ENCODE results near the gene STX2. TPM values are rescaled to one million over a fixed set of nuclear protein-coding genes. Genes with fewer than 3 reads are reported as not detected.
"Not testable (repeated sequence)": the region's sequence is repeated elsewhere in the genome, so short reads cannot be mapped to it uniquely, and the experiment has no call there.

The STX2 gene
- total and polyA plus RNA-seq, 5 donors from 2014 or later: 10.7 to 29.5 (median 11.8) TPM

GRCh38 chr12:130792821-130793553, 46.1 kb downstream of the STX2 start:
- H3K9me3 ChIP-seq (ENCODE audit: control insufficient read depth in 2 of 2, low read length in 2 of 2): no peaks in the 10 kb centered on the region
- no peak overlapping the region for H3K4me3 ChIP-seq (ENCODE audit: low read depth, low read length)
- H3K27ac Mint-ChIP-seq: no peak overlapping the region
- no peak overlapping the region for H3K4me3 Mint-ChIP-seq
- H3K27ac ChIP-seq (ENCODE audit: insufficient read depth, low read length, poor library complexity, severe bottlenecking): no peak overlapping the region
- no peaks in the 10 kb centered on the region for H3K9me3 Mint-ChIP-seq
- peaks cover 0 to 15% (median 8%) of the 10 kb centered on the region in 4 donors for H3K4me1 Mint-ChIP-seq
- H3K36me3 Mint-ChIP-seq: peaks cover 54% of the 10 kb centered on the region
- no peaks in the 10 kb centered on the region for H3K27me3 Mint-ChIP-seq
- H3K27me3 ChIP-seq (ENCODE audit: control insufficient read depth, insufficient read depth, low read length): no peaks in the 10 kb centered on the region
- DNase-seq (no peak), ATAC-seq (ENCODE audit: low read depth in 2 of 2) (no peak)
- no peaks in the 10 kb centered on the region for H3K4me1 ChIP-seq (ENCODE audit: control insufficient read depth, insufficient read depth, low read length, poor library complexity, severe bottlenecking)
- peaks cover 48% of the 10 kb centered on the region for H3K36me3 ChIP-seq (ENCODE audit: control insufficient read depth, insufficient read depth, low read length)

DNA sequence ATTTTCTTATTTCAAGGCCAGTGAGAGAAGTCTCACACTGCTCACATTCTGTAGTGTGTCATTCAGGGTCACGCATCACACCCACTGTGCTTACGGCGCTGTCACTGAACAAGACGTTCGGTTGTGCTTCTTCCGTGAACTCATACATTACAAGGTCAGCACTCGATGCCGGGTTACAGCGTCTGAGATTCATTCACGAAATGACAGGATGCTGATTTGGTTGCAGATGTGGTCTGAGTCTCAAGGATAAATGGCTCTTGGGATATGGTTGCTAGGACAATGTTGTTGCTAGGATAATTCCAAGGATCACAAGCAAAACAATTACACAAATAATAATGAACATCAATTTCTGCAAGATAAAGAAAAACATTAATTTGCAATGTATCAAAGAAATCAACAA, 47.4 kb downstream of the STX2 start:
- Mint-ChIP-seq H3K27ac (no peak overlapping the region), H3K9me3 (peaks cover 0 to 2% (median 0%) of the 10 kb centered on the region in 7 donors), H3K4me1 (peaks cover 0 to 4% (median 2%) of the 10 kb centered on the region in 4 donors), H3K27me3 (no peaks in the 10 kb centered on the region), H3K4me3 (no peak overlapping the region), H3K36me3 (peaks cover 48% of the 10 kb centered on the region)
- Histone ChIP-seq H3K36me3 (ENCODE audit: control insufficient read depth, insufficient read depth, low read length) (peaks cover 44% of the 10 kb centered on the region), H3K4me3 (ENCODE audit: low read depth, low read length) (no peak overlapping the region), H3K27me3 (ENCODE audit: control insufficient read depth, insufficient read depth, low read length) (no peaks in the 10 kb centered on the region), H3K9me3 (ENCODE audit: control insufficient read depth in 2 of 2, low read length in 2 of 2) (no peaks in the 10 kb centered on the region), H3K27ac (ENCODE audit: insufficient read depth, low read length, poor library complexity, severe bottlenecking) (no peak overlapping the region), H3K4me1 (ENCODE audit: control insufficient read depth, insufficient read depth, low read length, poor library complexity, severe bottlenecking) (no peaks in the 10 kb centered on the region)
- no peak for DNase-seq
- no peak for ATAC-seq (ENCODE audit: low read depth in 2 of 2)

GRCh38 chr12:130788515-130788914, 50.5 kb downstream of the STX2 start:
- peaks cover 59% of the 10 kb centered on the region for H3K36me3 Mint-ChIP-seq
- no peak overlapping the region for H3K27ac Mint-ChIP-seq
- Histone ChIP-seq H3K4me3 (ENCODE audit: low read depth, low read length) (no peak overlapping the region), H3K27ac (ENCODE audit: insufficient read depth, low read length, poor library complexity, severe bottlenecking) (no peak overlapping the region), H3K27me3 (ENCODE audit: control insufficient read depth, insufficient read depth, low read length) (no peaks in the 10 kb centered on the region), H3K4me1 (ENCODE audit: control insufficient read depth, insufficient read depth, low read length, poor library complexity, severe bottlenecking) (no peaks in the 10 kb centered on the region), H3K9me3 (ENCODE audit: control insufficient read depth in 2 of 2, low read length in 2 of 2) (peaks cover 4 to 7% of the 10 kb centered on the region in 2 experiments), H3K36me3 (ENCODE audit: control insufficient read depth, insufficient read depth, low read length) (peaks cover 27% of the 10 kb centered on the region)
- H3K27me3 Mint-ChIP-seq: no peaks in the 10 kb centered on the region
- no peak overlapping the region for H3K4me3 Mint-ChIP-seq
- DNase-seq (no peak), ATAC-seq (ENCODE audit: low read depth in 2 of 2) (no peak)
- peaks cover 0 to 4% (median 0%) of the 10 kb centered on the region in 4 donors for H3K4me1 Mint-ChIP-seq
- H3K9me3 Mint-ChIP-seq: peaks cover 0 to 10% (median 6%) of the 10 kb centered on the region in 7 donors

DNA sequence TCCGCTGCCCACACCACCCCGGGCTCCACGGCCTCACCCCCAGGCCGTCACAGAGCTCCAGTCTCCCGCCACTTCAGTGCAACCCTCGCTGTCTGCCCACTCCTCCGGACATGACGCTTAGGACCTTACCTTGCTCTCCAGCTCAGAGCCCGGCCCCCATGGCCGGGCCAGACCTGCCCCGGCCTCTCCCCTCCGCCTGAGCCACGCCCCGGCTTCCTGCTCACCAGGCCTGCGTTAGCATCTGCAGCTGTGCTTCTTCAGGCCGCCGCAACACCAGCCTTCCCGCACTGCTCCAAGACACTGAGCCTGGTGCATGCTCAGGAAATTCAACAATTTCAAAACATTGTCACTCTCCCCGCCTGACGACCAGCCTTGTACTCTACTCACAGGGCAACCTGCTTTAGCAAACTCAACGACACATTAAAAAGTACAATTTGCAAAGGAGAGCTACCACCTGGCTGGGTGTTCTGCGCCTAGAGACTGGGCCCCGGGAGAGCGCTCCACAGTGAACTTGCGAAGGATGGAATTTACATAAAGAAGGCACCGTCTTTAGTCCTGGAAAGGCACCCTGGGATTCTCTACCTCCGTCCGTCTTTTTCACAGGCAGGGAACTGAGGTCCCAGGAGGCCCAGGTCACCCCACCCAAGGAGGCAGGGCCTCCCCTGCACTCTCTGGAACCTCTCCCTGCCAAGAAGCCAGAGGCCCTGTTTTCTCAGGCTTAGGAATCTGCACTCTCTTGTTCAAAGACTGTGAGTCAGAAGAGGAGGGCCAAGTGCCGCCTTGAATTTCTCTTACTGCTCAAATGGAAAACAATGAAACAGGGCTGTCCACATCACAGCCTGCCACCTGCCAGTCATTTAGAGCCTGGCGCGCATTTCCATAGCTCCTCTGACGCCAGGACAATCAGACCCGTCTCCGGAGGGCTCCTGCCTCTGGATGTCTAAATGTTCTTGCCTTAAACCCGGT, 51.3 kb downstream of the STX2 start:
- peaks cover 0 to 4% (median 0%) of the 10 kb centered on the region in 4 donors for H3K4me1 Mint-ChIP-seq
- no peaks in the 10 kb centered on the region for H3K27me3 Mint-ChIP-seq
- H3K4me1 ChIP-seq (ENCODE audit: control insufficient read depth, insufficient read depth, low read length, poor library complexity, severe bottlenecking): no peaks in the 10 kb centered on the region
- H3K4me3 ChIP-seq (ENCODE audit: low read depth, low read length): no peak overlapping the region
- H3K9me3 ChIP-seq (ENCODE audit: control insufficient read depth in 2 of 2, low read length in 2 of 2): peaks cover 4 to 7% of the 10 kb centered on the region in 2 experiments
- H3K9me3 Mint-ChIP-seq: peaks cover 0 to 13% (median 6%) of the 10 kb centered on the region in 7 donors
- peaks cover 56% of the 10 kb centered on the region for H3K36me3 Mint-ChIP-seq
- peaks cover 26% of the 10 kb centered on the region for H3K36me3 ChIP-seq (ENCODE audit: control insufficient read depth, insufficient read depth, low read length)
- ATAC-seq (ENCODE audit: low read depth in 2 of 2): no peak
- DNase-seq: no peak
- H3K27ac Mint-ChIP-seq: no peak overlapping the region
- H3K4me3 Mint-ChIP-seq: no peak overlapping the region
- no peak overlapping the region for H3K27ac ChIP-seq (ENCODE audit: insufficient read depth, low read length, poor library complexity, severe bottlenecking)
- H3K27me3 ChIP-seq (ENCODE audit: control insufficient read depth, insufficient read depth, low read length): no peaks in the 10 kb centered on the region

DNA sequence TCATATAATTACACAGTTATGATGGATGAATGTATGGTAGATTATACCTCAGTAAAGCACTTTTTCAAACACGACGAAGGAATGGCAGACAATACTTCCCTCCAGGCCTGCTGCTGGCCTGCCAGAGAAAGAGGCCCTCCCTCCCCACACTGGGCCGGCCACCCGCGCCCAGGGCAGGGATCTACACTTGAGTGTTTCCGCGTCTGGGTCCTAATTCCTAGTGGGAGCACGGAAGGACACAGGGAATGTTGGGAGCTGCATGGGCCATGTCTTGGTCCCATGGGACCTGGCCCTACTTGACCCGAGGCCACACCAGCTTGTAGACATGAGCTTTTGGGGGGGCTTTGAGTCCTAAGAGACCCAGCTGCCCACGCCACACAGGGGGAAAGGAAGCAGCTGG, 52.0 kb downstream of the STX2 start:
- no peak overlapping the region for H3K4me3 ChIP-seq (ENCODE audit: low read depth, low read length)
- no peaks in the 10 kb centered on the region for H3K27me3 ChIP-seq (ENCODE audit: control insufficient read depth, insufficient read depth, low read length)
- DNase-seq (no peak), ATAC-seq (ENCODE audit: low read depth in 2 of 2) (no peak)
- H3K4me1 Mint-ChIP-seq: peaks cover 0 to 4% (median 0%) of the 10 kb centered on the region in 4 donors
- H3K4me3 Mint-ChIP-seq: no peak overlapping the region
- H3K27ac Mint-ChIP-seq: no peak overlapping the region
- H3K27ac ChIP-seq (ENCODE audit: insufficient read depth, low read length, poor library complexity, severe bottlenecking): no peak overlapping the region
- H3K4me1 ChIP-seq (ENCODE audit: control insufficient read depth, insufficient read depth, low read length, poor library complexity, severe bottlenecking): no peaks in the 10 kb centered on the region
- H3K9me3 ChIP-seq (ENCODE audit: control insufficient read depth in 2 of 2, low read length in 2 of 2): peaks cover 4 to 7% of the 10 kb centered on the region in 2 experiments
- peaks cover 50% of the 10 kb centered on the region for H3K36me3 Mint-ChIP-seq
- peaks cover 0 to 13% (median 6%) of the 10 kb centered on the region in 7 donors for H3K9me3 Mint-ChIP-seq
- H3K36me3 ChIP-seq (ENCODE audit: control insufficient read depth, insufficient read depth, low read length): peaks cover 23% of the 10 kb centered on the region
- H3K27me3 Mint-ChIP-seq: no peaks in the 10 kb centered on the region

DNA sequence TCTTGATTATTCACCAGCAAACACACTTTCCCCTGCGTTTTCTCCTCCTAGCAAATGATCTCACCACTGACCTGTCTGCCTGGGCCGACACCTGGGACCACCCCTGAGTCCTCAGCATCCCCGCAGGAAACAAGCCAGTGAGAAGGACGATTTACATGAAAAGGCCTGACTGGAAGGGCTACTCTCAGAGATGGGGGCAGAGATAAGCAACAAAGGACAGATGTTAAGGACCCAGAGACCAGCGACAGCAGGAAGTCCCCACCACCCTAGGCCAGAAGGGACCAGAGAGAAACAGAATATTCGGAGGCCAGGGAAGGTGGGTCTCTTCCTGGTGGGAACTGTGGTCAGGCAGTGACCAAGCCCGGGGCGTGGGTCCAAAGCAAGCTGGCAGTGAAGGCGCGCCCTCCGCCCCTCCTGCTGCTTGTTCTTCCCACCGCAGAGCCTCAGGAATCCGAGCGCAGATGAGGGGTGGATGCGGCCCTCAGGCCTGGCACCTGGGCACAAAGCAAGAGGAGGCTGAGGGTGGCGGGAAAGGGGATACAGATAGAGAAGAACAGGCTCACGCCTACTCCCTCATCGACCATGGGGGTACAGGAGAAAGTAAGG, 55.8 kb downstream of the STX2 start:
- H3K27ac ChIP-seq (ENCODE audit: insufficient read depth, low read length, poor library complexity, severe bottlenecking): no peak overlapping the region
- Mint-ChIP-seq H3K27me3 (peaks cover 3% of the 10 kb centered on the region), H3K4me3 (no peak overlapping the region), H3K4me1 (peaks cover 0 to 5% (median under 1%) of the 10 kb centered on the region in 4 donors), H3K36me3 (peaks cover 36% of the 10 kb centered on the region), H3K27ac (no peak overlapping the region), H3K9me3 (peaks cover 0 to 13% (median 7%) of the 10 kb centered on the region in 7 donors)
- peaks cover 4 to 7% of the 10 kb centered on the region in 2 experiments for H3K9me3 ChIP-seq (ENCODE audit: control insufficient read depth in 2 of 2, low read length in 2 of 2)
- peaks cover 4% of the 10 kb centered on the region for H3K36me3 ChIP-seq (ENCODE audit: control insufficient read depth, insufficient read depth, low read length)
- DNase-seq (no peak), ATAC-seq (ENCODE audit: low read depth in 2 of 2) (no peak)
- H3K4me1 ChIP-seq (ENCODE audit: control insufficient read depth, insufficient read depth, low read length, poor library complexity, severe bottlenecking): no peaks in the 10 kb centered on the region
- no peak overlapping the region for H3K4me3 ChIP-seq (ENCODE audit: low read depth, low read length)
- no peaks in the 10 kb centered on the region for H3K27me3 ChIP-seq (ENCODE audit: control insufficient read depth, insufficient read depth, low read length)

GRCh38 chr12:130782245-130782644, 56.8 kb downstream of the STX2 start:
- not testable (repeated sequence) for H3K27me3 ChIP-seq (ENCODE audit: control insufficient read depth, insufficient read depth, low read length); H3K9me3 ChIP-seq (ENCODE audit: control insufficient read depth in 2 of 2, low read length in 2 of 2); H3K27me3 Mint-ChIP-seq; H3K4me1 ChIP-seq (ENCODE audit: control insufficient read depth, insufficient read depth, low read length, poor library complexity, severe bottlenecking); H3K4me3 ChIP-seq (ENCODE audit: low read depth, low read length); H3K27ac Mint-ChIP-seq; H3K4me1 Mint-ChIP-seq; ATAC-seq (ENCODE audit: low read depth in 2 of 2); H3K4me3 Mint-ChIP-seq; H3K27ac ChIP-seq (ENCODE audit: insufficient read depth, low read length, poor library complexity, severe bottlenecking); H3K36me3 ChIP-seq (ENCODE audit: control insufficient read depth, insufficient read depth, low read length); DNase-seq
- Mint-ChIP-seq H3K36me3 (peaks cover 32% of the 10 kb centered on the region), H3K9me3 (peaks cover 0 to 13% (median 7%) of the 10 kb centered on the region in 7 donors)

All from CD4-positive, CD25-positive, alpha-beta regulatory T cell (primary cell).